Measurements from ENCODE around the gene WDR54. TPM values are rescaled to one million over a fixed set of nuclear protein-coding genes. Genes with fewer than 3 reads are reported as not detected.
"Not testable (repeated sequence)": the region's sequence is repeated elsewhere in the genome, so short reads cannot be mapped to it uniquely, and the experiment has no call there.

WDR54 gene
- total and polyA plus RNA-seq, 3 donors from 2014 or later: 27.5 to 90.6 (median 31.7) TPM

DNA sequence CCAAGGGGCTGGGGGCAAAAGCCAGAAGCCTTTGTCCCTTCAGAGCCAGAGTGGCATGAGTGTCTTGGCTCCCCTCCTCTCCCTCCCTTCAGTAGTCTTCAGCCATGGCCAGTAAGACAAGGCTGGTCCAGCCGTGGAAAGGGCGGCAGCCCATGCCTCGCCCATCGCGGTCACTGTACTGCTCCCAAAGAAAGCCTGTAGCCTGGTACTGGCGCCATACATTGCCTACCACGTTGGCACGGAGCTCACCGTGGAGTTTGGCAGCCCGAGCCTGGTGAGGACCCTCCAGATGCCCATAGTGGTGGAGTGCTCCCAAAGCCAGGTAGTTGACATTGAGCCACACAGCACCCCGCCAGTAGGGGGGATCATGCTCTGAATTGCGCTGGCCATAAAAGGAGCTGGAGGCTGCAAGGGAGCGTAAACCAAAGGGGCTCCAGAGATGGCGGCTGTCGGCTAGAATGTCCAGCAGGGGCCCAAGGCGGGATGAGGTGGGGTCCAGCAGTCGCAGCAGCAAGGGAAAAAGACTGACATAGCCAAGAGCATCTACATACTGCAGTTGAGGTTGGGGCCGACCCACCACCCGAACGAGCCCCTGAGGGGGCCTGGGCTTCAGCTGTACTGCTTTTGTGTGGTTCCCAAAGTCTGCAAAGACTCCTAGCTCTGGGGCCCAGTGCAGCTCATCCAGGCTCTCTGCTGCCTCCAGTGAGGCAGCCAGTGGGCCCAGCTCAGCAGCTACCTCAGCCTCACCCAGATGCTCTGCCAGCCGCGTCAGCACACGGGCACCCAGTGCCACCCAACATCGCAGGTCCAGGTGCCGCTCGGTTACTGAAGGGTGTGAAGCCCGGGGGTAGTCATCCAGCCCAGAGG, 39.9 kb downstream of the WDR54 start:
- no peak for DNase-seq
- Histone ChIP-seq H3K27ac (no peak overlapping the region), H3K27me3 (no peaks in the 10 kb centered on the region), H3K36me3 (ENCODE audit: low read depth, missing control alignments) (no peaks in the 10 kb centered on the region), H3K9me3 (no peaks in the 10 kb centered on the region), H3K4me1 (peaks cover 25% of the 10 kb centered on the region), H3K4me3 (no peak overlapping the region)
- WGBS, 2 donors: 91 to 92% methylated on average over 17 to 27 of the region's 27 CpGs
- intact Hi-C loops (cut with DNase I; ENCODE audit: low total_unique reads): no loop called here
- TF ChIP-seq, protein P1, sequence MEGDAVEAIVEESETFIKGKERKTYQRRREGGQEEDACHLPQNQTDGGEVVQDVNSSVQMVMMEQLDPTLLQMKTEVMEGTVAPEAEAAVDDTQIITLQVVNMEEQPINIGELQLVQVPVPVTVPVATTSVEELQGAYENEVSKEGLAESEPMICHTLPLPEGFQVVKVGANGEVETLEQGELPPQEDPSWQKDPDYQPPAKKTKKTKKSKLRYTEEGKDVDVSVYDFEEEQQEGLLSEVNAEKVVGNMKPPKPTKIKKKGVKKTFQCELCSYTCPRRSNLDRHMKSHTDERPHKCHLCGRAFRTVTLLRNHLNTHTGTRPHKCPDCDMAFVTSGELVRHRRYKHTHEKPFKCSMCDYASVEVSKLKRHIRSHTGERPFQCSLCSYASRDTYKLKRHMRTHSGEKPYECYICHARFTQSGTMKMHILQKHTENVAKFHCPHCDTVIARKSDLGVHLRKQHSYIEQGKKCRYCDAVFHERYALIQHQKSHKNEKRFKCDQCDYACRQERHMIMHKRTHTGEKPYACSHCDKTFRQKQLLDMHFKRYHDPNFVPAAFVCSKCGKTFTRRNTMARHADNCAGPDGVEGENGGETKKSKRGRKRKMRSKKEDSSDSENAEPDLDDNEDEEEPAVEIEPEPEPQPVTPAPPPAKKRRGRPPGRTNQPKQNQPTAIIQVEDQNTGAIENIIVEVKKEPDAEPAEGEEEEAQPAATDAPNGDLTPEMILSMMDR (IDR thresholded peaks at IDR 0.05): no peak
- TF ChIP-seq POLR2A (IDR thresholded peaks at IDR 0.05): no peak

GRCh38 chr2:74462054-74462785, 40.7 kb downstream of the WDR54 start:
- Histone ChIP-seq H3K36me3 (ENCODE audit: low read depth, missing control alignments) (no peaks in the 10 kb centered on the region), H3K27ac (no peak overlapping the region), H3K4me3 (no peak overlapping the region), H3K27me3 (no peaks in the 10 kb centered on the region), H3K4me1 (peaks cover 17% of the 10 kb centered on the region), H3K9me3 (no peaks in the 10 kb centered on the region)
- 88 to 90% methylated on average over 10 to 20 of the region's 20 CpGs for WGBS, 2 donors
- DNase-seq: no peak
- TF ChIP-seq, protein P1 (IDR thresholded peaks at IDR 0.05): no peak
- TF ChIP-seq POLR2A (IDR thresholded peaks at IDR 0.05): no peak
- intact Hi-C loops (cut with DNase I; ENCODE audit: low total_unique reads): no loop called here

- TF ChIP-seq POLR2A (IDR thresholded peaks at IDR 0.05): no peak
- no peaks in the 10 kb centered on the region for H3K27me3 ChIP-seq
Measured at GRCh38 chr2:74462786-74463105, 41.2 kb downstream of the WDR54 start.

DNA sequence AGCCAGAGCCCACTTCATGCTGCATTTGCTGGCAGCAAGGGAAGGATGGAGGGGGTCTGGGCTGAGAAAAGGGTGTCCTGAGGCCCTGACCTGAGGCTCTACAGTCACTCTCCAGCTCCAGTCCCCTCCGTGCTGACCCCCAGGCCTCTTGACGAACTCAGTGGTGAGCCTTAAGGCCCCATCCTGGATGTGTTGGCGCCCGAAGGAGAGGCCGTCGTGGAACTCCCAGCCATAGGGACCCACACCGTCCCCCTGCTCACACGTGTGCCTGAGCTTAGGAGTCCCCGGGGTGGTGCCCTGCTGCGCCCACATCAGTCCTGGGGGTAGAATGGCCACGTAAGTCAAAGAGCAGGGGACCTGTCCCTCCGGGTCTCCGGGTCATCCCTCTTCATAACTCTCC, 42.9 kb downstream of the WDR54 start:
- WGBS, 2 donors: 0% methylated on average over 13 of the region's 13 CpGs; no CpG with 5 or more reads in 1 of the 2 donors
- Histone ChIP-seq H3K36me3 (ENCODE audit: low read depth, missing control alignments) (no peaks in the 10 kb centered on the region), H3K27me3 (no peaks in the 10 kb centered on the region), H3K4me3 (peak overlapping the region; percentile 74 to 89), H3K4me1 (peaks cover 12% of the 10 kb centered on the region), H3K27ac (peak overlapping the region in 1 of 2 donors; percentile 82), H3K9me3 (no peaks in the 10 kb centered on the region)
- no peak for DNase-seq
- intact Hi-C loops (cut with DNase I; ENCODE audit: low total_unique reads): no loop called here
- no peak for TF ChIP-seq POLR2A (IDR thresholded peaks at IDR 0.05)
- TF ChIP-seq, protein P1 (IDR thresholded peaks at IDR 0.05): no peak

More at GRCh38 chr2:74462786-74463105, 41.2 kb downstream of the WDR54 start:
- 80 to 81% methylated on average over 4 of the region's 4 CpGs for WGBS, 2 donors
- H3K4me3 ChIP-seq: no peak overlapping the region
- intact Hi-C loops (cut with DNase I; ENCODE audit: low total_unique reads): no loop called here
- no peak overlapping the region for H3K27ac ChIP-seq
- H3K9me3 ChIP-seq: no peaks in the 10 kb centered on the region
- no peak for DNase-seq
- peaks cover 17% of the 10 kb centered on the region for H3K4me1 ChIP-seq
- H3K36me3 ChIP-seq (ENCODE audit: low read depth, missing control alignments): no peaks in the 10 kb centered on the region

DNA sequence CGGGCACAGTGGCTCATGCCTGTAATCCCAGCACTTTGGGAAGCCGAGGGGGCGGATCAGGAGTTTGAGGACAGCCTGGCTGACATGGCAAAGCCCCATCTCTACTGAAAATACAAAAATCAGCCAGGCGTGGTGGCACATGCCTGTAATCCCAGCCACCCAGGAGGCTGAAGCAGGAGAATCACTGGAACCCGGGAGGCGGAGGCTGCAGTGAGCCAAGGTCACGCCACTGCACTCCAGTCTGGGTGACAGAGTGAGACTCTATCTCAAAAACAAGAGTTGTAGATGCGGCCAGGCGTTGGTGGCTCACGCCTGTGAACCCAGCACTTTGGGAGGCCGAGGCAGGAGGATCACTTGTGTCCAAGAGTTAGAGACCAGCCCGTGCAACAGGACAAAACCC, 49.2 kb downstream of the WDR54 start:
- H3K36me3 ChIP-seq (ENCODE audit: low read depth, missing control alignments); DNase-seq; intact Hi-C loops (cut with DNase I; ENCODE audit: low total_unique reads); H3K9me3 ChIP-seq; H3K27me3 ChIP-seq; H3K27ac ChIP-seq; H3K4me3 ChIP-seq: not testable (repeated sequence)
- WGBS, 2 donors: 77 to 92% methylated on average over 12 of the region's 12 CpGs
- H3K4me1 ChIP-seq: peaks cover 17% of the 10 kb centered on the region
